Sciatic nerve (tissue), 2 donors: ENCODE results near the gene PRKN. TPM values are rescaled to one million over a fixed set of nuclear protein-coding genes. Genes with fewer than 3 reads are reported as not detected.
A peak's percentile ranks its signal among the peaks of the same experiment; 100 is the strongest.

Experiments
- ATAC-seq: fragments of 200-7000 bp; cut with Tn5 transposase; one replicate; pipeline ENCODE4 v1.9.1; 2020; ENCODE audit warnings: mild to moderate bottlenecking, moderate library complexity
- DNase-seq: peaks from one replicate; pipeline ENCODE4 v3.0.0-alpha.2; 2020; ENCODE audit warnings: low spot score
- intact Hi-C: fragments of 100-400 bp; cut with DNase I; formaldehyde crosslinking; loops from one replicate; pipeline ENCODE4 v1.14.2; 2022
- total RNA-seq: library from RNA; stranded (reverse); fragmentation: NEBNext Ultra II Directional; extraction: Animal tissue kit (Norgen Biotek cat#: 25700); gene quantifications from one replicate; pipeline ENCODE4 v1.2.1, GENCODE V29; 2021
- donor health status: DM: no; HTN: no; CAD: no.
- donor health status: DM: no; HTN: no; CAD: no.

PRKN gene
- total RNA-seq, 1 donor from 2014 or later: 15.9 TPM

- DNase-seq (no peak), ATAC-seq (no peak)
- intact Hi-C loops: no loop called here
These were observed 1103.5 kb downstream of the PRKN start for GRCh38 chr6:161624111-161624510.

GRCh38 chr6:161622779-161623178 is 1104.8 kb downstream of the PRKN start:
- no peak for DNase-seq
- intact Hi-C loops: no loop called here
- no peak for ATAC-seq

GRCh38 chr6:161618831-161619454 is 1108.6 kb downstream of the PRKN start:
- intact Hi-C loops: no loop called here
- DNase-seq (peak; percentile 65), ATAC-seq (peak; percentile 60)

- no peak for DNase-seq
- intact Hi-C loops: no loop called here
- ATAC-seq: no peak
These were observed 1113.9 kb downstream of the PRKN start for GRCh38 chr6:161613711-161614110.

GRCh38 chr6:161608771-161609170 is 1118.8 kb downstream of the PRKN start:
- DNase-seq (no peak), ATAC-seq (no peak)
- intact Hi-C loops: no loop called here

GRCh38 chr6:161607696-161608297 is 1119.8 kb downstream of the PRKN start:
- no peak for DNase-seq
- intact Hi-C loops: no loop called here
- no peak for ATAC-seq

- intact Hi-C loops: no loop called here
- DNase-seq: no peak
- ATAC-seq: no peak
These were observed 1125.2 kb downstream of the PRKN start for GRCh38 chr6:161602359-161602758.

GRCh38 chr6:161598896-161599295 is 1128.7 kb downstream of the PRKN start:
- intact Hi-C loops: no loop called here
- DNase-seq: no peak
- no peak for ATAC-seq

GRCh38 chr6:161596807-161597520 is 1130.6 kb downstream of the PRKN start:
- intact Hi-C loops: no loop called here
- DNase-seq (no peak), ATAC-seq (no peak)

GRCh38 chr6:161594412-161594811 is 1133.2 kb downstream of the PRKN start:
- DNase-seq (no peak), ATAC-seq (no peak)
- intact Hi-C loops: no loop called here

- ATAC-seq: no peak
- no peak for DNase-seq
- intact Hi-C loops: no loop called here
These were observed 1136.5 kb downstream of the PRKN start for GRCh38 chr6:161590961-161591627.

GRCh38 chr6:161586887-161587286 is 1140.7 kb downstream of the PRKN start:
- DNase-seq: no peak

GRCh38 chr6:161584621-161585340 is 1142.8 kb downstream of the PRKN start:
- DNase-seq: no peak
- ATAC-seq: no peak

More at GRCh38 chr6:161586887-161587286, 1140.7 kb downstream of the PRKN start:
- ATAC-seq: no peak
- intact Hi-C loops: no loop called here

GRCh38 chr6:161584051-161584450 is 1143.5 kb downstream of the PRKN start:
- DNase-seq: no peak
- no peak for ATAC-seq
- intact Hi-C loops: no loop called here

More at GRCh38 chr6:161584621-161585340, 1142.8 kb downstream of the PRKN start:
- intact Hi-C loops: no loop called here

- DNase-seq (no peak), ATAC-seq (no peak)
These were observed 1144.0 kb downstream of the PRKN start for GRCh38 chr6:161583584-161583983.

GRCh38 chr6:161578478-161578877 is 1149.1 kb downstream of the PRKN start:
- intact Hi-C loops: no loop called here
- no peak for DNase-seq
- no peak for ATAC-seq

More at GRCh38 chr6:161583584-161583983, 1144.0 kb downstream of the PRKN start:
- intact Hi-C loops: no loop called here

- ATAC-seq (peak; percentile 53), DNase-seq (no peak)
- intact Hi-C loops: no loop called here
These were observed 1151.9 kb downstream of the PRKN start for GRCh38 chr6:161575523-161576254.

GRCh38 chr6:161568885-161569456 is 1158.6 kb downstream of the PRKN start:
- no peak for ATAC-seq
- intact Hi-C loops: no loop called here

More at GRCh38 chr6:161568885-161569456, 1158.6 kb downstream of the PRKN start:
- no peak for DNase-seq
